Activated CD8-positive, alpha-beta memory T cell treated with anti-CD3 and anti-CD28 coated beads, Interleukin-2, amount 50 U/mL, for 1 hour (primary cell): ENCODE measurements around the gene MRPL55.

Source experiments
- DNase-seq: peaks from one replicate; pipeline ENCODE4 v3.0.0-alpha.2; 2020; ENCODE audit errors: extremely low read depth

Gene MRPL55

GRCh38 chr1:228109073-228109961, at the start of gene MRPL55:
Gene MRPL55 (minus strand): TSS chr1:228109299. CDS start chr1:228108260, 1,039 bp downstream.
- DNase-seq, result peak; percentile 89

- no peak for DNase-seq
These were observed 49.3 kb upstream of the MRPL55 start for GRCh38 chr1:228158151-228159007.

GRCh38 chr1:228157729-228158126, 48.6 kb upstream of the MRPL55 start:
- DNase-seq, result no peak

- no peak for DNase-seq
These were observed 48.0 kb upstream of the MRPL55 start for GRCh38 chr1:228156941-228157728.

GRCh38 chr1:228156515-228156881, 47.4 kb upstream of the MRPL55 start:
- DNase-seq, result no peak

GRCh38 chr1:228155596-228156514, 46.8 kb upstream of the MRPL55 start:
- no peak for DNase-seq

GRCh38 chr1:228154670-228155571, 45.8 kb upstream of the MRPL55 start:
- DNase-seq, result no peak

- no peak for DNase-seq
These were observed 45.0 kb upstream of the MRPL55 start for GRCh38 chr1:228154021-228154669.

- DNase-seq, result no peak
These were observed 43.8 kb upstream of the MRPL55 start for GRCh38 chr1:228152918-228153258.

- no peak for DNase-seq
These were observed 43.2 kb upstream of the MRPL55 start for GRCh38 chr1:228152097-228152917.

GRCh38 chr1:228151180-228151925, 42.3 kb upstream of the MRPL55 start:
- DNase-seq, result no peak

- DNase-seq, result no peak
These were observed 41.5 kb upstream of the MRPL55 start for GRCh38 chr1:228150461-228151179.

GRCh38 chr1:228150120-228150460, 41.0 kb upstream of the MRPL55 start:
- no peak for DNase-seq

GRCh38 chr1:228149406-228150119, 40.5 kb upstream of the MRPL55 start, which contains the start of gene GJC2:
Gene GJC2 (plus strand): TSS chr1:228149930. CDS start chr1:228157759, 7,829 bp downstream.
- no peak for DNase-seq

GRCh38 chr1:228148935-228149405, 39.9 kb upstream of the MRPL55 start:
- no peak for DNase-seq

GRCh38 chr1:228148196-228148861, 39.2 kb upstream of the MRPL55 start:
- no peak for DNase-seq
